NOMO-1 (cell line): ENCODE measurements around the gene CMSS1.
"Not testable (repeated sequence)": the region's sequence is repeated elsewhere in the genome, so short reads cannot be mapped to it uniquely, and the experiment has no call there.

Experiments
- DNase-seq, 2 experiments: peaks; one replicate each; lab custom pipeline; 2025; ENCODE audit not compliant: unreplicated experiment in 2 of 2; lab: John Stamatoyannopoulos, UW

Gene CMSS1

DNA sequence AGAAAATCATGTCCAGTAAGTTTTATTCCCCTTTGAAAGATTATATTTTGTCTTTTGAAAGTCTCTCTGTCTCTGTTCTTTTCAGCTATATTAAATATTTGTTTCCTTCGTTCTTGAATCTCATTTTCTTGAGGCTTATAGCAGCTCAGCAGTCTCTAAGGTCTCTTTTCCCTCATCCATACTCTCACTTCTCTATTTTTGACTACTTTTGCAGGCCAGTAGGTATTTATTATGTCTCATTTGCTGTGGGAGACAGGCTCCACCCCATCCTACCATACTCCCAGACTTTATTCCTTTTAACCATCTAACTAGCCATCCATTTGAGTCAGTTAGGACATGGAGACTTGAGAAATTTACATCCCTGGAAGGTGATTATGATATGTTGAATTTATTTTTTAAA, 225.6 kb downstream of the CMSS1 start:
- peak; percentile 59 to 80 for DNase-seq

DNA sequence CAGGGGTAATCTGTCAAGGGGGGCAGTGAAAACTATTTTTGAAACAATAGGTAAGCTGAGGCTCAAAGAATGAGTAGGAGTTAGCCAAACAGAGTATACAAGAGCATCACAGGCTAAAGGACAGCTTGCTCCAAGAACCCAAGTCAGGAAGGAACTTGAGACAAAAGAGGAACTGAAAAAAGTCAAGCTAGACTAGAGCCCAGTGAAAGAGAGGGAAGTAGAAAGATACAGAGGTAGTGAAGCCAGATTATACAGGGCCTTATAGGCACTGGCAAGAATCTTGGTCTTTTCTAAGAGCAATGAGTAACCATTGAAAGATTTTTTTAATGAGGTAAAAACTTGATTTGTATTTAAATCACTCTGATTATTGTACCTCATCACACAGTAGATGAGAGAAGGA, 226.7 kb downstream of the CMSS1 start:
- peak; percentile 87 to 97 for DNase-seq

DNA sequence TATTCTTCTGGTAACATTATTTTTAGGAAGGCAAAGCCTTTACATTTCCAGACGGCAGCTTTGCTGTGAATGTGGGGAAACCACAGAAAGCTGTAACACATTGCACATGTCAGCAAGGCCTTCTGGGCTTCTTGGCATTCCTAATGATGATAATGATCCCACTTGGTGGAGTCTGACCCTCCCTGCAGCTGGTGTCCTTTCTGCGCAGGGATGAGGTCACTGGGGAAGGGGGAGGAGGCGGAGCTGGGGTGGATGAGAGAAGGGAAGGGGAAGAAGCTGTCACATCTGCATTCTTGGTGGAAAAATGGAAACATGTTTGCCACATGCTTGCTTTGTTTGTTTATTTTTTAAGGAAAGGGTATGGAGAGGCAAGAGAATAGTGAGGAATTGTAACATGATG, 228.0 kb downstream of the CMSS1 start:
- no peak for DNase-seq

DNA sequence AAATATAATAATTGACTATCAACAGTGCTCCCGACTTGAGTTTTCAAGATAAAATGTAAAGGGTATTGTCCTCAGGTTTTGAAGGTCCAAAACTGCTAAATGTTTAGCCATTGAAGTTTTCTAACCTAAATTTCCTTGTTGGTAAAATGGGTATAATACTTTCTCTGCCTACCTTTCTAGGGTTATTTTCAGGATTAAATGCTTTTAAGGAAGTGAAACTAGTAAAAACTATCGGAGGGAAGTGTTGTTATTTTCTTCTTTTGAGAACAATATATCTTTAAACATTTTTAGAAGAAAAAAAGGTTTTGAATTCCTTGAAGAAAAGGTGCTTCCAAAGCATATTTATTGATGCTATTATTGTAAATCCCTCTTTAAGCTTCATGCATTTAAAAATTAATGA, 229.3 kb downstream of the CMSS1 start:
- peak in 1 of 2 experiments; percentile 64 for DNase-seq

DNA sequence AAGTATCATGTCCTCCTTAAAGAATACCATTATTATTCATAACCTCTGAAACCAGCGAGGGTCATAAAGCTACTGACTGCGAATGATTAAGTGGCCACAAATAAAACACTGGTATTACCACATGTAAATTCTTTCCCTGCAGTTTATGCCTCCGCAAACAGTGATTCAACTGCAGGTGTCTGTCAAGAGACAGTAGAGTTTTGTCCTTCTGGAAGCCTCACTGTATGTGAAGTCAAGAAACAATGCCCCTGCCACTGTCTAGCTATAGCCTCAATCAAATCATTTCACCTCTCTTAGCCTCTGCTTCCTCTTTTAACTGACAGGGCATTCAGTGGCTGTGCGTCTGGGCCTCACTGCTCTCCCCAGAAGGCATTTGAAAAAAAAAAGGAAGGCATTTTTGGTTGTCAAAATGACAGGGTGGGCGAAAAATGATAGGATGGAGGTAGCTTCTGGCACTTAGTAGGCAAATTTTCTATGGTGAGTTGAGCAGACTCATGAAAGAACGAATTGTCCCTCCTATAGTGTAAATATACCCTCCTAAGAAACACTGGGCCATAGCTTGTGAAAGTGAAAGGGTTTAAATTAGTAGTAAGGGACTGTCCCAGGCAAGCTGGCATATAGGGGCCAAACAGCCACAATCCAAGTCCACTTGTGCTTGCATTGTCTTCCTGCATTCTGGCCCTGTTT, 229.9 kb downstream of the CMSS1 start:
- peak; percentile 81 to 84 for DNase-seq

DNA sequence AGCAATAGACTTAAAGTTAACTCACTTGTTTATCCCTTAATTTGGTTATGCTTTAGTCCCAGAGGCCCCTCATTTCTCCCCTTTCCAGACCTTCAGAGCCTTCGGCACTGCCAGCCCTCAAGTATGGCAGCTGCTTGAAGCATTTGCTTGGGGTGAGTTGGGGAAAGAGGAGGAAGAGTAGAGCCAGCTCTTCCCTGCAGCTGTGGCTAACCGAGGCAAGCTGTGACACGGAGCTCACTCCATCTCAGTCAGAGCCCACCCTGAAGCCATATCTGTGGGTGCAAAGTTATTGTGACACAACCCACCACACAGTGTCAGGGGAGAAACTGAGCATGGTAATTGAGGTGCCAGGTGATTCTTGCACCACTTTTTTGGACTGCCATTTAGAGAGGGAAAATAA, 230.6 kb downstream of the CMSS1 start:
- DNase-seq: no peak

DNA sequence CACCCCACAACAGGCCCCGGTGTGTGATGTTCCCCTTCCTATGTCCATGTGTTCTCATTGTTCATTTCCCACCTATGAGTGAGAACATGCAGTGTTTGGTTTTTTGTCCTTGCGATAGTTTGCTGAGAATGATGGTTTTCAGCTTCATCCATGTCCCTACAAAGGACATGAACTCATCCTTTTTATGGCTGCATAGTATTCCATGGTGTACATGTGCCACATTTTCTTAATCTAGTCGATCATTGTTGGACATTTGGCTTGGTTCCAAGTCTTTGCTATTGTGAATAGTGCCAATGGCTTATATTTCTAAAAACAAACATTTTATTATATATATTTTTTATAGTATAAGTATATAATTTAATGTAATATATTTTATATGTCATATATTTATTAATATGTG, 233.9 kb downstream of the CMSS1 start:
- DNase-seq: not testable (repeated sequence)

DNA sequence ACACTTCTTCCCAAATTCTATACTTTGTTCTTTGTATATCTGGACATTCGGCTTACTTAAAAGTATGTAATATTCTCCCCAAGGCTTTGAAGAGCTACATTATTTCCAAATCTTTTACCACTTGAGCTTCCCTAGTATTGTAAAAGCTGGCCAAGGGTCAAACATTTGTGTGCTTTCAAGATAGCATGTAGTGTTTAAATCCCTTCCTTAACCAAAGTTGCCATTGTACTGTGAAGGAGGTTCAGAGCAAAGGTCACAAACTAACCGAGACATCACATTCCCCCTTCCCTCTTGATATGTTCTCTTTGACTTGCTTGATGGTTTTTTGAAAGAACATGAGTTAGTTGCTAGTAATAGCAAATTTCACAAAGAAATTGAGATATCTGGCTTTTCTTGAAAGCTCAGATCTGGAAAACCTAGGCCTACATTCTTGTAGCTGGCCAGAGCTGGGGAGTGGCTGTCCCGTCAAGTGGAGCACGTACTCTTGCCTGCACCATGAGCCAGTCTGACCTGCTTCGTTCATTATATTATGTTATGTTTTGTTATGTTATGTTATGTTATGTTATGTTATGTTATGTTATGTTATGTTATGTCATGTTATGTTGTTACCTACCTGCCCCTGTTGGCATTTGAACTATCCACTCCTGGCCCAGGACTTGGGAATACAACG, 236.4 kb downstream of the CMSS1 start:
- no peak for DNase-seq

DNA sequence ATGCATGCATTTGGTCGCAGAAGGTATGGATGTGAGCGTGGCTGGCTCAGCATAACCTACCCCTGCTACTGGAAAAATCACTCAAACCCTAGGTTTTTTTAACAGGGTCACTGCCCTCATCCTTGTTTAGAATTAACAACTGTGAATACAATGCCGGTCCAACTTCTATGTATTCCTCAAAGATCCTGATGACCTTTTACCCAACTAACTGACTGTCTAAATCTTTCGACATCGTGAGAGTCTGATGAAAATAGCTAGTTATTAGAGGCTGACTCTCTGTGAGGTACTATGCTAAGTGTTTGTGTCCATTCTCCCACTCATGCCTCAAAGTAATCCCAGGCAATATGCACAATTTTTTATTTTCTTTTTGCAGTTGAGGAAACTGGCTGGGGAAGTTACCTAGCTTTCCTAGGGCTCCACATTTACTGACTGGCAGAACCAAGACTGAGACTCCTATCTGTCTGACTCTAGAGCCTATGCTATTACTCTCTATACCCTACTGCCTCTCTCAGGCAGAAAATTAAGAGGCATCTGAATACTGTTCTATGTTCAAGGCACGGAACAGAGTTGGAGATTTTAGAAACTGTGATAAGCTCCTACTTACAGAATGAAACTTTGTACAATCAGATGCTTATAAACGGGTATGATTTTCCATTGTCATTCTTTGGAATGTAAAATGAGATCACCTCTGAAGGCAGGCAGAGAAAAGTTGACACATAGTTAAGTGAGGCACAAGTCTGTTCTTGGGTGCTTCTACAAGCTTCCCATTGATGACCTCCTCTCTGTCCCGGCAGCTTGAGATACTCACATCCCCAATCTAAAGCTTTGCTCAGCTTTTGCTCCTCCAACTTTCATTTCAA, 240.3 kb downstream of the CMSS1 start:
- no peak for DNase-seq

DNA sequence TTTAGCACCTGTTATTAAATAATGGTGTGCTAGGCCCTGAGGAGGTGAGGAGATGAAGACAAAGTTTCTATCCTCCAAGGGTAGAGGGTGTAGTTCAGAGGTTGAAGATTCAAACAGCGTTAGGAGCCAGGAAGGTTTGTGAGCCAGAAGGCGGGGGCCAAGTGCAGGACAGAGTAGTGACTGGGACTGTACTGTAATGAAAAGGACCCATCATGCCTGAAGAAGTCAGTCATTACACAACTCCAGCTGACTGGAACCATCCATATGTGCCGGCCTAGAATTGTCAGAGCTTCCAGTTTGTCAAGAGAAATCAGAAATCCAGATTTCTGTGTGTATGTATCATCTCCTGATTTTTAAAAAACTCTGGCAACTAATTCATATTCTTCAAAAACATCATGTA, 241.8 kb downstream of the CMSS1 start:
- DNase-seq: no peak

DNA sequence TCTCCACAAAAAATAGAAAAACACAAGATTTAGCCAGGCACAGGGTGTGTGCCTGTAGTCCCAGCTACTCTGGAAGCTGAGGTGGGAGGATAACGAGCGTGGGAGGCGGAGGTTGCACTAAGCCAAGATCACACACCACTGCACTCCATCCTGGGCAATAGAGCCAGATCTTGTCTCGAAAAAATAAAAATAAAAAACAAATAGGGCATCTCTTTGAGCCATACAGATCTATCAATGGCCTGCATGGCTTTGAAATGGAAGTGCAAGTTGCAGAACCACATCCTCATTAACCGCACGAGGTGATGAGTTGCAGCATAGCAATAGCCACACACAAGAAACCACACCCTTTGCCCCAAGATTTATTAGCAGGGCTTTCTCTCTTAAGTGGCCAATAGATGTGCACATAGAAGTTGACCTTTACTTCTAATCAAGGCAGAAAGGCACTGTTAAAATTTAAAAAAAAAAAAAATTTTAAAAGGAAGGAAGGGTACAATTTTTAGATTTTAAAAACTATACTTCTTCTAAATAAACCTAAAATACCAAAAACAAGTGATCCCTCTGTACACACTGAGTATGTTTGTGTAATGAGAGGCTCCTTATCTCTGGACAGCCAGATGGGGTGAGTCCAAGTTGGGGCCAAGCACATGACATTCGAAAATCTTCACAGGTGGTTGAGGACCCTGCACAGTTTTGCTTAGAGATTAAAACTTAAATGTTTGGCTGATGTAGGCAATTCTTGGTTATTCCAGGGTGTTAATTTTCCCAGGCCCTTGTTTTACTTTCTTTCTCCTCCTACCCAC, 243.2 kb downstream of the CMSS1 start:
- DNase-seq: peak; percentile 87 to 93

DNA sequence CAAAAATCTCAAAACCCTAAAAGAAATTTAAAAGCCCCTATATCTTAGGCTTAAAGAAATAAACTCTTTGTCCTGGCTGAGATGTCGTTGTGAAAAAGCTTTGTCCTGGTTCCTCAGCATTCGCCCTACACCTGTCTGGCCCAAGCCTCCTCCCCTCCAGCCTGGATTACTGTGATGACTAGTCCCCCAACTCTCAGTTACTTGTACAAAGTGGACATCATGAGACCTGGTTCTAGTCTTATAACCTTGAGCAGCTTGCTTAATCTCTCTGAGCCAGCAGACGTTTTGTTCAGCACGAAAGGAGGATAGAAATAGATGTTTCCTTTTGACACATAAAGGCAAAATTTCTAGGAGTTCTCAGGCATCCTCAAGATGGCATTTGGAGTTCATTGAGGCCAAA, 245.0 kb downstream of the CMSS1 start:
- no peak for DNase-seq

DNA sequence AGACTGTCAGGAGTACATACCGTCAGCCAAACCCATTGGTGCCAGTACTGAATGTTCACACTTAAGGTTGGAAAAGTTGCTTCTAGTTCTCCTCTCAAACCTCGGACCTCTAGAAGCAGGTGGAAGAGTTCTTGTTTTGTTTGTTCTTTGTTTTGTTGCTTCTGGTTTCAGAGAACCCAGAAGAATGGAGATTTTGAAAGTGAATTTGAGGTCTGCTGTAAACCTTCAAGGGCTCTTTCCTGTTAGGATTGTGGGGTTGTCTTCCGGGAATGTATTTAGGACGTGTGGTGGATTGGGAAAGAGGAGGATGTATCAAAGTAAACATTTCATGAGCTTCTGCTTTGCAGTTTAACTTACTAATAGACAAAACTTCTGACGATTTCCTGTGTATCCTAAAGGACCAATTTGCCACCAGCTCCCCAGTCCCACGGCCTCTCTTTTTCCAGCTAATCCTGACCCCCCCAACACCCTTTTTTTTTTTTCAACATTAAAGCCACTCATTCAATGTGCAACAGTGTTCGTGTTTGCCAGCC, 246.3 kb downstream of the CMSS1 start:
- no peak for DNase-seq

DNA sequence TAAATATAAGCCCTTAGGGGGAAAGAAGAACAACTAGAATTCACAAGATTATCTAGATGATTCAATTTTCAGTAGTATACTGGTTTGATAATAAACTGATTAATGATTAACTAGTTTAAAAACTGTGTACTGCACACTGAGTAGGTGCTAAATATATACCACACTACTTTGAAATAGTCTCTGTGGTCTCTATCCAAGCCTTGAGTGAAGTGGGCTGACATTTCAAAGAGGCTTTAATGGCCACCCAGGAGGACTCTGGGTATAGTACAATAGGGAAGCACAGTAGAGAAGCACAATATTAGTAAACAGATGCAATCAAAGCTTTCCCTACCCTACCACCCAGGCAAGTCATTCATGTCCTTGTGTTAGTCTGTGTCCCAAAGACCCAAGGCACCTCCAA, 249.9 kb downstream of the CMSS1 start:
- no peak for DNase-seq

DNA sequence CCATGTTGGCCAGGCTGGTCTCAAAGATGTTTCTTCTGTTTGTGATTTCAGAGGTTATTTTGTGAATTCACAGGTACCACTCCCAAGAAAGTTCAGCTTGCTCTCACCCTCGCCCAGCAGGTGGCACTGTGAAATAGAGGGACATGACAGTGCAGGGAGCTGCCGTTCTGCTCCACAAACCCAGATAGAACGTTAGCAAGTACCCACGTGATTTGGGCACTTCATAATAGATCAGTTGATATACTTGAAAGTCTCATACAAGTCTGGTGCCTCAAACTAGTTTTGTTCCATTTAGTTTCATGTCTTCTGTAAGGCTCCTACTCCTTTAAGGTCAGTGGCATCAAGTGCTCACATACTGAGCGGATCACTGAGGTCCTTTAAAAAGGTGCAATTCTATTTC, 251.2 kb downstream of the CMSS1 start:
- DNase-seq: peak; percentile 30 to 38

DNA sequence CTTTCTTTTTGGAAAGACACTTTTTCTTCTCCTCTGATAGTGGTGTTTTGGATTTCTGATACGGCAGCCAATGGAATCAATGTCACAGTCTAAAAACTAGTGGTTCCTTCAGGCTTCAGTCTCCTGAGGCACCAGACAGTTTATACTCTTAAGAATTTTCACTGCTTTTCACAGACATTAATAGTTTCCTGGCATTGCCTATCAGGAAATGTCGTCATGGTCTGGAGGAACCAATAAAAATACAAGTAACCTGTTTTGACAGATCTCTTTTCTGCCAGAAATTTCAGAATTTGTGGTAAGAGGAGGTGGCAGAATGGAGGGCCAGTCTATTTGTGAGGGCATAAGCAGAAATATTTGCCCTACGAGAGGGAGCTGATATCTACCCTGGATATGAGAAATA, 251.8 kb downstream of the CMSS1 start:
- no peak for DNase-seq

DNA sequence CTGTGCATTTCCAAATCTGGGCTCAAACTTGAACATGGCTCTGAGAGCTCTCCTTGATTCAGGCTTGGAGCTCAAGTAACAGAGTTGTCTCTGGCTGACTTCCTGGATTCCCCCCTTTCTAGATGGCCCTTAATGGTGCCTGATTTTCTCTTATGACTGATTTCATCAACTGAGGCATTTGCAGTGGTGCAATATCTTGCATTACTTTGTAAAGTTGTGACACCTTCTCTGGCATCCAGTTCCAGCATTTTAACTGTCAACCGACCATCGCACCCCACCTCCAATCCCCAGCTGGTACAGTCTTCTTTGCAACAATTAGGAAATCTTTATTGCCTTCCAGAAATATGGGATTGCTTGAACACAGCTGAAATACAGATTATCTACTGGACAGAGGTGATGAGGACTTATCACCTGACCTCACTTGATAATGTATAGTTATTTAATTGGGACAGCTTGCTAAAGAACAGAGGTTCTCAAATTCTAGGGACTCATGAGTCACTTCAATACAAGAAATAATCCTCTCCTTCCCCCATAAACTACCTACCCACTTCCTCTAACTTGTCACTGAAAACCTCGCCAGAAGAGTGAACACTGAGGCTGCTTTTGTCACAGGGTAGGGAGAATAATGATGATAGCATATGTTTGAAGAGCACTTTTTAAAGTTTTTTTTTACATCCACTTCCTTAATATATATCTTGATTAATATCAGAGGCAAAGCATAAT, 254.8 kb downstream of the CMSS1 start:
- DNase-seq: peak; percentile 87 to 96

DNA sequence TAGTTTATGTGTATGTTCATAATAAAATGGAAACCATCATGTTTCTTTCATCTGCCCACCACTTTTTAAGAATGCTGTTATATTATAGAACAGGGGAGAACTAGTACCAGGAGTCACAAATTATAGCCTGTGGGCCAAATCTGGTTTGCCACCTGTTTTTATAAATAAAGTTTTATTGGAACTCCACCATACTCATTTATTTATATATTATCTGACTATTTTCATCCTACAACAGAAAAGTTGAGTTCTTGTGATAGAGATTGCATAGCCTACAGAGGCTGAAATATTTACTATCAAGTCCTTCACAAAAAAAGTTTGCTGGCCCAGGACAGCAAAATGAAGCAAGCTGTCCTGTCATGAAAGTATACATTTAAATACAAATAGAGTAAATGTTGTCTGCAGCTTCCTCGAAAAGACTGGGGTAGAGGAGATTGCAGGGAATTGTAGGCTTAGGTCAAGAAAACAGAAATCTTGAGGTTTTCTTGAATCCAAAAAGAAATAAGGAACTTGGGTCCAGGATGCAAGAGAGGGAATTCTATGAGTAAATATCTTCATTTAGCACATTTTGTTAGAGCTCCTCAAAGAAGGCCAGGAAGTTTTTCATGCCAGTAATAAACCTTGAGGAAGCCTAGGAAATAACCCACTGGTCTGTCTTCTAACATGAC, 255.5 kb downstream of the CMSS1 start:
- DNase-seq: no peak

DNA sequence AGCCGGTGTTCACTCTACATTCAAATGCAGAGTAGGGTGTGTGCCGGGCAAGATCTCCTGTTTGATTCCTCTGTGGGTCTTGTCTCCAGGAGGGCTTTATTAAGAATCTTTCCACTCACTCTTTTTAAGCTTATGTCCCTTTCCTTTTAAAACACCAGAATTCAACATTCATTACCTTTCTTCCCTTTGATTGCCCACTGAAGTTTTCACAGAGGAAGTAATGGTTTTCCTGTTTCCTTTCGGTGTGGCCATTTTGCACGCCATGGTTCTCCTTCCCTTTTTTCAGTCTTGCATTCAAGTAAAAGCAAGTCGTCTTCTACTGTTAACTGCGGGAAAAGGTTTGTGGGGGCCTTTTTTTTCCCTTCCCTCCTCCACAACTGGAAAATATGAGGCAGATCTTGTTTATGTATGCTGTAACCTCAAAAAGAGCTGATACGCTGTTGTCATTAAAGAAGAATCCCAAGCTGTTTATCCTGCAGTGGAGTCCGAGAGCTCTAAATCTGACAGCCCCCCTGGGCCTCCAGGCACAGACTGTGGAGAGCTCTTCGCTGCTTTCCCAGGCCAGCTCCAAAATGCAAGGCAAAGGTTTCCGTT, 256.1 kb downstream of the CMSS1 start:
- DNase-seq: peak; percentile 58 to 72
